Natural killer cell (primary cell): ENCODE data around the gene GHITM. TPM values are rescaled to one million over a fixed set of nuclear protein-coding genes. Genes with fewer than 3 reads are reported as not detected.

Experiments used
- ATAC-seq, 3 donors: fragments of 150-1000 bp in 2 of 3; fragments of 200-7000 bp in 1 of 3; cut with Tn5 transposase; 1 replicate in 1 of 3; 2 replicates in 2 of 3; pipeline ENCODE4 v1.10.0; 2021; ENCODE audit warnings: mild to moderate bottlenecking in 2 of 3, moderate library complexity in 2 of 3
- DNase-seq, 2 donors: peaks; one replicate each; pipeline versions ENCODE4 v3.0.0 to v3.0.0-alpha.2; 2013 to 2021; ENCODE audit warnings: mixed read lengths in 1 of 2
- H3K27ac ChIP-seq: one replicate; pipeline ENCODE4 v1.5.1; 2013; ENCODE audit warnings: mild to moderate bottlenecking, low read length
- H3K27me3 ChIP-seq: one replicate; pipeline ENCODE4 v1.6.1; 2013; ENCODE audit warnings: low read length; ENCODE audit not compliant: control insufficient read depth, insufficient read depth
- H3K36me3 ChIP-seq: one replicate; pipeline ENCODE4 v1.6.1; 2013; ENCODE audit warnings: low read length; ENCODE audit not compliant: control insufficient read depth, insufficient read depth
- H3K4me1 ChIP-seq: one replicate; pipeline ENCODE4 v1.6.1; 2013; ENCODE audit warnings: low read length; ENCODE audit not compliant: control insufficient read depth, insufficient read depth
- H3K4me3 ChIP-seq: one replicate; pipeline ENCODE4 v1.5.1; 2013; ENCODE audit warnings: low read length
- H3K9me3 ChIP-seq: one replicate; pipeline ENCODE4 v1.6.1; 2013; ENCODE audit warnings: low read length; ENCODE audit not compliant: control insufficient read depth, insufficient read depth
- H3K27ac Mint-ChIP-seq, 2 donors: one replicate each; pipeline ENCODE4 v1.8.0; 2022; ENCODE audit warnings: mild to moderate bottlenecking in 2 of 2, mixed read lengths in 2 of 2, moderate library complexity in 1 of 2
- H3K27me3 Mint-ChIP-seq, 2 donors: one replicate each; pipeline ENCODE4 v1.8.0; 2022; ENCODE audit warnings: low read depth in 2 of 2, mixed read lengths in 2 of 2
- H3K36me3 Mint-ChIP-seq: one replicate; pipeline ENCODE4 v1.8.0; 2022; ENCODE audit warnings: mixed read lengths
- H3K4me1 Mint-ChIP-seq, 2 donors: one replicate each; pipeline ENCODE4 v1.8.0; 2022; ENCODE audit warnings: mixed read lengths in 2 of 2
- H3K4me3 Mint-ChIP-seq: one replicate; pipeline ENCODE4 v1.8.0; 2022; ENCODE audit warnings: mild to moderate bottlenecking, moderate library complexity, mixed read lengths
- H3K9me3 Mint-ChIP-seq, 2 donors: one replicate each; pipeline ENCODE4 v1.8.0; 2022; ENCODE audit warnings: mixed read lengths in 2 of 2
- WGBS: methylation state at CpG from one replicate; pipeline ENCODE4 v1.1.7; 2013; ENCODE audit warnings: missing lambda C conversion rate; ENCODE audit not compliant: insufficient coverage; 5-methylcytosine and 5-hydroxymethylcytosine counted together
- intact Hi-C: fragments of 100-400 bp; cut with micrococcal nuclease; formaldehyde crosslinking; loops from one replicate; pipeline ENCODE4 v1.14.2; 2022
- total RNA-seq, 4 donors: library from RNA; stranded (reverse); fragments of 120-200 nt in 1 of 4; gene quantifications; one replicate each; pipeline versions ENCODE4 v1.2.3 to v1.2.4, GENCODE V29; 2013 to 2022
- TF ChIP-seq, protein P1 (sequence below): fragments of 200-600 bp; IDR thresholded peaks from one replicate; pipeline ENCODE4 v1.8.0; 2022; ENCODE audit warnings: antibody characterized with exemption

Gene GHITM
- total RNA-seq, 3 donors from 2014 or later (not counting 1 experiment from before 2014, with no cell fraction given): 84.3 to 89.3 (median 87.9) TPM

- H3K4me3 ChIP-seq: no peak overlapping the region
- 30% methylated on average over 5 of the region's 5 CpGs for WGBS
- no peak overlapping the region for H3K27ac Mint-ChIP-seq
- H3K9me3 ChIP-seq: no peaks in the 10 kb centered on the region
- intact Hi-C loops: no loop called here
- no peak overlapping the region for H3K27ac ChIP-seq
- H3K27me3 ChIP-seq: no peaks in the 10 kb centered on the region
- H3K27me3 Mint-ChIP-seq: no peaks in the 10 kb centered on the region
- TF ChIP-seq, protein P1, sequence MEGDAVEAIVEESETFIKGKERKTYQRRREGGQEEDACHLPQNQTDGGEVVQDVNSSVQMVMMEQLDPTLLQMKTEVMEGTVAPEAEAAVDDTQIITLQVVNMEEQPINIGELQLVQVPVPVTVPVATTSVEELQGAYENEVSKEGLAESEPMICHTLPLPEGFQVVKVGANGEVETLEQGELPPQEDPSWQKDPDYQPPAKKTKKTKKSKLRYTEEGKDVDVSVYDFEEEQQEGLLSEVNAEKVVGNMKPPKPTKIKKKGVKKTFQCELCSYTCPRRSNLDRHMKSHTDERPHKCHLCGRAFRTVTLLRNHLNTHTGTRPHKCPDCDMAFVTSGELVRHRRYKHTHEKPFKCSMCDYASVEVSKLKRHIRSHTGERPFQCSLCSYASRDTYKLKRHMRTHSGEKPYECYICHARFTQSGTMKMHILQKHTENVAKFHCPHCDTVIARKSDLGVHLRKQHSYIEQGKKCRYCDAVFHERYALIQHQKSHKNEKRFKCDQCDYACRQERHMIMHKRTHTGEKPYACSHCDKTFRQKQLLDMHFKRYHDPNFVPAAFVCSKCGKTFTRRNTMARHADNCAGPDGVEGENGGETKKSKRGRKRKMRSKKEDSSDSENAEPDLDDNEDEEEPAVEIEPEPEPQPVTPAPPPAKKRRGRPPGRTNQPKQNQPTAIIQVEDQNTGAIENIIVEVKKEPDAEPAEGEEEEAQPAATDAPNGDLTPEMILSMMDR: no peak
- H3K36me3 ChIP-seq: no peaks in the 10 kb centered on the region
- peaks cover 12 to 30% of the 10 kb centered on the region in 2 donors for H3K4me1 Mint-ChIP-seq
- no peaks in the 10 kb centered on the region for H3K9me3 Mint-ChIP-seq
- peak in 1 of 2 donors; percentile 65 for DNase-seq
- no peaks in the 10 kb centered on the region for H3K36me3 Mint-ChIP-seq
- peak in 1 of 3 donors; percentile 18 for ATAC-seq
- H3K4me1 ChIP-seq: peaks cover 78% of the 10 kb centered on the region
- H3K4me3 Mint-ChIP-seq: no peak overlapping the region
Observed at GRCh38 chr10:84191106-84191505, 51.8 kb downstream of the GHITM start.

GRCh38 chr10:84193327-84193726 is 54.0 kb downstream of the GHITM start:
- H3K36me3 ChIP-seq: no peaks in the 10 kb centered on the region
- Mint-ChIP-seq H3K27me3 (no peaks in the 10 kb centered on the region), H3K27ac (peak overlapping the region in 1 of 2 donors; percentile 76), H3K4me1 (peaks cover 12 to 30% of the 10 kb centered on the region in 2 donors), H3K9me3 (no peaks in the 10 kb centered on the region), H3K36me3 (no peaks in the 10 kb centered on the region), H3K4me3 (no peak overlapping the region)
- DNase-seq: no peak
- no peak overlapping the region for H3K4me3 ChIP-seq
- intact Hi-C loops: no loop called here
- no peak overlapping the region for H3K27ac ChIP-seq
- WGBS: 99% methylated on average over 2 of the region's 2 CpGs
- no peaks in the 10 kb centered on the region for H3K27me3 ChIP-seq
- peaks cover 59% of the 10 kb centered on the region for H3K4me1 ChIP-seq
- ATAC-seq: no peak
- no peaks in the 10 kb centered on the region for H3K9me3 ChIP-seq
- TF ChIP-seq, protein P1: no peak

- no peak for ATAC-seq
- Histone ChIP-seq H3K9me3 (no peaks in the 10 kb centered on the region), H3K27ac (no peak overlapping the region), H3K4me1 (peaks cover 53% of the 10 kb centered on the region), H3K36me3 (no peaks in the 10 kb centered on the region), H3K27me3 (no peaks in the 10 kb centered on the region), H3K4me3 (peak overlapping the region; percentile 43)
- H3K9me3 Mint-ChIP-seq: no peaks in the 10 kb centered on the region
- intact Hi-C loops: no loop called here
- peak overlapping the region; percentile 80 for H3K4me3 Mint-ChIP-seq
- no peaks in the 10 kb centered on the region for H3K36me3 Mint-ChIP-seq
- no peak for DNase-seq
- WGBS: 38% methylated on average over 5 of the region's 5 CpGs
- TF ChIP-seq, protein P1: no peak
- H3K4me1 Mint-ChIP-seq: peaks cover 12 to 27% of the 10 kb centered on the region in 2 donors
- H3K27ac Mint-ChIP-seq: peak overlapping the region in 1 of 2 donors; percentile 76
- no peaks in the 10 kb centered on the region for H3K27me3 Mint-ChIP-seq
Observed at GRCh38 chr10:84193846-84194423, 54.6 kb downstream of the GHITM start.
